CD4-positive, alpha-beta T cell (primary cell): ENCODE data around the gene PPP3CB. TPM values are rescaled to one million over a fixed set of nuclear protein-coding genes. Genes with fewer than 3 reads are reported as not detected.
A peak's percentile ranks its signal among the peaks of the same experiment; 100 is the strongest.

Experiments used
- ATAC-seq: fragments of 200-7000 bp; cut with Tn5 transposase; one replicate; pipeline ENCODE4 v1.10.0; 2022; ENCODE audit warnings: mild to moderate bottlenecking; ENCODE audit not compliant: poor library complexity
- CTCF ChIA-PET: fragments of 350-600 bp; sonication (Branson Sonifier 250); formaldehyde crosslinking; loops from one replicate; lab custom pipeline; 2021; ENCODE audit warnings: antibody characterized with exemption, inconsistent platforms; lab: Charles Lee
- POLR2A ChIA-PET: fragments of 350-600 bp; sonication (Branson Sonifier 250); formaldehyde crosslinking; loops from one replicate; lab custom pipeline; 2021; ENCODE audit warnings: antibody characterized with exemption, inconsistent platforms; lab: Charles Lee
- DNase-seq, 14 experiments: peaks; one replicate each; pipeline ENCODE4 v3.0.0-alpha.2; 2013 to 2020; ENCODE audit warnings: mixed read lengths in 2 of 14
- H3K27ac ChIP-seq, 2 donors: one replicate each; pipeline versions ENCODE4 v1.5.1 to v1.7.0; 2013; ENCODE audit warnings: low read length in 2 of 2, low read depth in 1 of 2, mild to moderate bottlenecking in 1 of 2
- H3K27me3 ChIP-seq, 2 experiments: 1 replicate in 1 of 2; 2 replicates in 1 of 2; pipeline versions ENCODE4 v1.6.1 to v1.7.0; 2013; ENCODE audit warnings: low read length in 2 of 2, control low read depth in 1 of 2, mild to moderate bottlenecking in 1 of 2, moderate library complexity in 1 of 2; ENCODE audit not compliant: insufficient read depth in 2 of 2, control insufficient read depth in 1 of 2
- H3K36me3 ChIP-seq: one replicate; pipeline ENCODE4 v1.6.1; 2013; ENCODE audit warnings: low read length, control low read depth; ENCODE audit not compliant: insufficient read depth
- H3K4me1 ChIP-seq: one replicate; pipeline ENCODE4 v1.6.1; 2013; ENCODE audit warnings: low read length, control low read depth; ENCODE audit not compliant: insufficient read depth
- H3K4me3 ChIP-seq: one replicate; pipeline ENCODE4 v1.5.1; 2013; ENCODE audit warnings: mild to moderate bottlenecking, low read length, moderate library complexity
- H3K9me3 ChIP-seq, 2 experiments: 1 replicate in 1 of 2; 2 replicates in 1 of 2; pipeline versions ENCODE4 v1.6.1 to v1.7.0; 2013; ENCODE audit warnings: low read length in 2 of 2, mild to moderate bottlenecking in 2 of 2, control low read depth in 1 of 2, moderate library complexity in 1 of 2; ENCODE audit not compliant: control insufficient read depth in 1 of 2, insufficient read depth in 1 of 2
- H3K27ac Mint-ChIP-seq: one replicate; pipeline ENCODE4 v1.8.0; 2020; ENCODE audit warnings: mixed read lengths
- H3K27me3 Mint-ChIP-seq: one replicate; pipeline ENCODE4 v1.8.0; 2021; ENCODE audit warnings: mixed read lengths
- H3K36me3 Mint-ChIP-seq: one replicate; pipeline ENCODE4 v1.8.0; 2021; ENCODE audit warnings: low read depth, mixed read lengths
- H3K4me1 Mint-ChIP-seq: one replicate; pipeline ENCODE4 v1.8.0; 2021; ENCODE audit warnings: low read depth, mixed read lengths
- H3K4me3 Mint-ChIP-seq: one replicate; pipeline ENCODE4 v1.8.0; 2020; ENCODE audit warnings: mild to moderate bottlenecking, mixed read lengths
- H3K9me3 Mint-ChIP-seq: one replicate; pipeline ENCODE4 v1.8.0; 2020; ENCODE audit warnings: mixed read lengths
- intact Hi-C, 2 experiments: fragments of 100-400 bp; cut with DNase I in 1 of 2; cut with micrococcal nuclease in 1 of 2; formaldehyde crosslinking; loops; one replicate each; pipeline versions ENCODE4 v1.15.1 to v1.9.0; 2023 to 2025; cut with DNase I, micrococcal nuclease
- total RNA-seq, 174 experiments: library from RNA in 2 of 174; stranded (reverse) in 2 of 174; gene quantifications; one replicate each; pipeline ENCODE4 v1.2.3 and lab custom pipeline; 2021 to 2026
- TF ChIP-seq, protein P1 (sequence below): fragments of 200-600 bp; IDR thresholded peaks from one replicate; pipeline ENCODE4 v1.8.0; 2022; ENCODE audit warnings: antibody characterized with exemption, mild to moderate bottlenecking

PPP3CB gene
- total RNA-seq, 2 experiments from 2014 or later = 20.2 to 20.3 TPM

DNA sequence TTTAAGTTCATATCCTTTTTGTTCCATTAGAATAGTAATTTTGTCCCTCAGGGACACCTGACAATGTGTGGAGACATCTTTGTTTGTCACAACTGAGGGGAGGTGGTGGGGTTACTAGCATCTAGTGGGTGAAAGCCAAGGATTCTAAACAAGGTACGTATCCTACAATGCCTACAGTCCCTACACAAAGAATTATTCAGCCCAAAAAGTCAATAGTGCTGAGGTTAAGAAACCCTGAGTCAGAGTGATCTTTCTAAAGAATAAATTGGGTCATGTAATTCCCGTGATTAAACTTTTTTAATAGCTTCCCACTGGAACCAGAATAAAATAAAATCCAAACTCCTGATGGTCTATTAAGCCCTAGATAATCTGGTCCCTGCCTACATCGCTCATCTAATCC is 79.3 kb downstream of the PPP3CB start:
- CTCF ChIA-PET = no interaction called here
- intact Hi-C loops = loop anchor here in 1 of 2 experiments (10.0 kb wide), 1 partner anchor 208 kb away; no protein-coding TSS in a partner anchor
- Mint-ChIP-seq H3K4me3 (no peak overlapping the region), H3K27me3 (no peaks in the 10 kb centered on the region), H3K36me3 (peaks cover 7% of the 10 kb centered on the region), H3K9me3 (no peaks in the 10 kb centered on the region), H3K4me1 (peaks cover 29% of the 10 kb centered on the region), H3K27ac (no peak overlapping the region)
- DNase-seq (no peak), ATAC-seq (no peak)
- H3K4me3 ChIP-seq = no peak overlapping the region
- no peaks in the 10 kb centered on the region for H3K36me3 ChIP-seq
- peaks cover 26% of the 10 kb centered on the region for H3K4me1 ChIP-seq
- no peak overlapping the region for H3K27ac ChIP-seq
- TF ChIP-seq, protein P1, sequence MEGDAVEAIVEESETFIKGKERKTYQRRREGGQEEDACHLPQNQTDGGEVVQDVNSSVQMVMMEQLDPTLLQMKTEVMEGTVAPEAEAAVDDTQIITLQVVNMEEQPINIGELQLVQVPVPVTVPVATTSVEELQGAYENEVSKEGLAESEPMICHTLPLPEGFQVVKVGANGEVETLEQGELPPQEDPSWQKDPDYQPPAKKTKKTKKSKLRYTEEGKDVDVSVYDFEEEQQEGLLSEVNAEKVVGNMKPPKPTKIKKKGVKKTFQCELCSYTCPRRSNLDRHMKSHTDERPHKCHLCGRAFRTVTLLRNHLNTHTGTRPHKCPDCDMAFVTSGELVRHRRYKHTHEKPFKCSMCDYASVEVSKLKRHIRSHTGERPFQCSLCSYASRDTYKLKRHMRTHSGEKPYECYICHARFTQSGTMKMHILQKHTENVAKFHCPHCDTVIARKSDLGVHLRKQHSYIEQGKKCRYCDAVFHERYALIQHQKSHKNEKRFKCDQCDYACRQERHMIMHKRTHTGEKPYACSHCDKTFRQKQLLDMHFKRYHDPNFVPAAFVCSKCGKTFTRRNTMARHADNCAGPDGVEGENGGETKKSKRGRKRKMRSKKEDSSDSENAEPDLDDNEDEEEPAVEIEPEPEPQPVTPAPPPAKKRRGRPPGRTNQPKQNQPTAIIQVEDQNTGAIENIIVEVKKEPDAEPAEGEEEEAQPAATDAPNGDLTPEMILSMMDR = no peak
- no peaks in the 10 kb centered on the region for H3K9me3 ChIP-seq
- H3K27me3 ChIP-seq = no peaks in the 10 kb centered on the region
- POLR2A ChIA-PET = interaction anchor here (1.2 kb wide), 1 partner anchor 9 kb away, joined by 7 read pairs; no protein-coding TSS in a partner anchor

GRCh38 chr10:73414230-73414945 is 81.4 kb downstream of the PPP3CB start:
- Mint-ChIP-seq H3K27ac (peak overlapping the region; percentile 73), H3K36me3 (peaks cover 20% of the 10 kb centered on the region), H3K27me3 (no peaks in the 10 kb centered on the region), H3K9me3 (no peaks in the 10 kb centered on the region), H3K4me3 (peak overlapping the region; percentile 91), H3K4me1 (peaks cover 50% of the 10 kb centered on the region)
- Histone ChIP-seq H3K27me3 (no peaks in the 10 kb centered on the region), H3K4me3 (peak overlapping the region; percentile 75), H3K36me3 (peaks cover 5% of the 10 kb centered on the region), H3K27ac (peak overlapping the region; percentile 52 to 98), H3K9me3 (no peaks in the 10 kb centered on the region), H3K4me1 (peaks cover 36% of the 10 kb centered on the region)
- peak; percentile 35 for ATAC-seq
- CTCF ChIA-PET = no interaction called here
- intact Hi-C loops = loop anchor here (2.0 to 10.0 kb wide), 6 partner anchors 52 to 247 kb away; partner anchors contain the start of genes CFAP70 (in 1 of the 2), ECD (in 1 of the 2), FAM149B1 (in 1 of the 2) and MRPS16 (in 1 of the 2)
- TF ChIP-seq, protein P1 = peak; percentile 52
- peak in 3 of 14 experiments; percentile 8 to 30 (median 22) for DNase-seq
- POLR2A ChIA-PET = interaction anchor here (0.9 to 4.7 kb wide), 4 partner anchors 7 to 723 kb away, joined by 3 to 36 read pairs (median 6); partner anchors contain the start of genes DNAJC9 and PPP3CB

DNA sequence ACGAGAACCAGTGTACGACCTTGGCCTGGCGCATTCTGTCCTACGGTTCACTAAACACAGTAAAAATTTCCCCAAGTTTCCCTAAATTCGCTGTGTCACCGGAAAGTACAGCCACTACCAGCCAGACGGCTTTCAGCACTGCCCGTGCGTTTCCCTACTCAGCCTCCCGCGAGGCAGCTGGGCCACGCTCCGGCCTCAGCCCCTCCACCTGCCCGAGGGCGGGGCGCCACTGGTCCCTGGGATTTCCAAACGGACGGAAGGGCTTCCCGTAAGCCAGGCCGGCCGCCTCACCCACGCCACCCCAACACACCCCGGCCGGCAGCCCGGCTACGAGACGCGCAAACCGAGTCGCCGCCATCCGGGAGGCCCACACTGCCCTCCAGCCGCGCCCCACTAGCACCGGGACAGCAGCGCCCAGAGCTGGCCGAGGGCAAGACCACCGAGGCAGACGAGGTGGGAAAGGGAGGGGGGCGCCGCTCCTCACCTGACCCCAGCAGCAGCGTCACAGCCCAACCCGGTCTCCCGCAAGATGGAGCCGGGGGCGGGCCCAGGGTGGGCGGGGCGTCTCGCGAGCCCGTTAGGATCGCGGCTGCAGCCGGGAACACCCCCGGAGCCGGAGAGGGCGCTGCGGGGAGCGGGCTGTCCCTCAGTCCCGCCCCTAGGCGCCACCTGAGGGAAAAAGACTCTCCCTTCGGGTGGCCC is 82.1 kb downstream of the PPP3CB start, which contains the start of gene ANXA7:
Gene ANXA7, minus strand, starts transcription at position 531 of the 702 bp plus-strand sequence. CDS start 13,202 bp downstream, outside the sequence.
- Histone ChIP-seq H3K4me1 (peaks cover 36% of the 10 kb centered on the region), H3K9me3 (no peaks in the 10 kb centered on the region), H3K36me3 (peaks cover 5% of the 10 kb centered on the region), H3K27me3 (no peaks in the 10 kb centered on the region), H3K27ac (peak within 1 kb of the TSS; percentile 86 to 98), H3K4me3 (peak within 1 kb of the TSS; percentile 75)
- ATAC-seq (peak; percentile 97), DNase-seq (peak; percentile 83 to 96 (median 92))
- peaks cover 20% of the 10 kb centered on the region for H3K36me3 Mint-ChIP-seq
- ChIA-PET POLR2A (interaction anchor here (0.6 to 4.7 kb wide), 13 partner anchors 8 to 722 kb away, joined by 3 to 36 read pairs (median 4); partner anchors contain the start of genes CFAP70, DNAJC9, P4HA1 and PPP3CB), CTCF (no interaction called here)
- H3K27ac Mint-ChIP-seq = peak within 1 kb of the TSS; percentile 84
- no peaks in the 10 kb centered on the region for H3K27me3 Mint-ChIP-seq
- peak within 1 kb of the TSS; percentile 91 for H3K4me3 Mint-ChIP-seq
- TF ChIP-seq, protein P1 = peak; percentile 67
- no peaks in the 10 kb centered on the region for H3K9me3 Mint-ChIP-seq
- intact Hi-C loops = loop anchor here (2.0 to 10.0 kb wide), 7 partner anchors 51 to 246 kb away; partner anchors contain the start of genes CFAP70 (in 1 of the 2), DNAJC9 (in 1 of the 2), ECD (in 1 of the 2) and FAM149B1 (in 1 of the 2)
- peaks cover 57% of the 10 kb centered on the region for H3K4me1 Mint-ChIP-seq
